AG08395 (cell line): ENCODE data around the gene TAS2R1.
"Not testable (repeated sequence)": the region's sequence is repeated elsewhere in the genome, so short reads cannot be mapped to it uniquely, and the experiment has no call there.

Experiments used
- DNase-seq: peaks from one replicate; pipeline ENCODE4 v3.0.0; 2012; ENCODE audit warnings: mixed read lengths, low spot score

TAS2R1 gene

GRCh38 chr5:9622971-9623421 is 7.2 kb downstream of the TAS2R1 start:
- peak; percentile 34 for DNase-seq

GRCh38 chr5:9621379-9621903 is 8.7 kb downstream of the TAS2R1 start:
- no peak for DNase-seq

- no peak for DNase-seq
Observed at GRCh38 chr5:9619331-9620092, 10.6 kb downstream of the TAS2R1 start.

- DNase-seq: no peak
Observed at GRCh38 chr5:9617739-9618504, 12.2 kb downstream of the TAS2R1 start.

GRCh38 chr5:9617221-9617620 is 12.9 kb downstream of the TAS2R1 start:
- DNase-seq: peak; percentile 22

GRCh38 chr5:9615331-9615730 is 14.8 kb downstream of the TAS2R1 start:
- no peak for DNase-seq

GRCh38 chr5:9613360-9613759 is 16.8 kb downstream of the TAS2R1 start:
- no peak for DNase-seq

- no peak for DNase-seq
Observed at GRCh38 chr5:9610969-9611368, 19.2 kb downstream of the TAS2R1 start.

- no peak for DNase-seq
Observed at GRCh38 chr5:9610364-9610763, 19.8 kb downstream of the TAS2R1 start.

- DNase-seq: no peak
Observed at GRCh38 chr5:9608093-9608492, 22.1 kb downstream of the TAS2R1 start.

- no peak for DNase-seq
Observed at GRCh38 chr5:9605041-9605838, 24.9 kb downstream of the TAS2R1 start.

- peak; percentile 26 for DNase-seq
Observed at GRCh38 chr5:9604416-9604815, 25.7 kb downstream of the TAS2R1 start.

GRCh38 chr5:9601055-9601739 is 29.0 kb downstream of the TAS2R1 start:
- no peak for DNase-seq

- DNase-seq: no peak
Observed at GRCh38 chr5:9599391-9599790, 30.8 kb downstream of the TAS2R1 start.

GRCh38 chr5:9598329-9598728 is 31.8 kb downstream of the TAS2R1 start:
- DNase-seq: not testable (repeated sequence)

- not testable (repeated sequence) for DNase-seq
Observed at GRCh38 chr5:9597322-9597721, 32.8 kb downstream of the TAS2R1 start.

GRCh38 chr5:9596824-9597223 is 33.3 kb downstream of the TAS2R1 start:
- no peak for DNase-seq

- no peak for DNase-seq
Observed at GRCh38 chr5:9596171-9596780, 33.9 kb downstream of the TAS2R1 start.

- no peak for DNase-seq
Observed at GRCh38 chr5:9594913-9595312, 35.2 kb downstream of the TAS2R1 start.

- DNase-seq: no peak
Observed at GRCh38 chr5:9589049-9589835, 40.9 kb downstream of the TAS2R1 start.
